Effector memory CD4-positive, alpha-beta T cell (primary cell): ENCODE measurements around the gene WNT6.

ENCODE experiments used
- DNase-seq, 3 donors: peaks; one replicate each; pipeline ENCODE4 v3.0.0-alpha.2; 2020
- H3K27ac ChIP-seq: 2 replicates; pipeline ENCODE4 v1.7.0; 2013; ENCODE audit warnings: mild to moderate bottlenecking, low read length, moderate library complexity; ENCODE audit not compliant: insufficient read depth, poor library complexity, severe bottlenecking
- H3K27me3 ChIP-seq: replicated peaks from 2 replicates; pipeline ENCODE4 v1.7.0; 2013; ENCODE audit warnings: mild to moderate bottlenecking, low read length; ENCODE audit not compliant: insufficient read depth, control insufficient read depth, poor library complexity, severe bottlenecking
- H3K36me3 ChIP-seq: 2 replicates; pipeline ENCODE4 v1.7.0; 2013; ENCODE audit warnings: mild to moderate bottlenecking, low read length, moderate library complexity; ENCODE audit not compliant: control insufficient read depth, insufficient read depth
- H3K4me1 ChIP-seq: 2 replicates; pipeline ENCODE4 v1.7.0; 2013; ENCODE audit warnings: low read length, mild to moderate bottlenecking; ENCODE audit not compliant: control insufficient read depth, insufficient read depth, poor library complexity, severe bottlenecking
- H3K4me3 ChIP-seq: 2 replicates; pipeline ENCODE4 v1.7.0; 2013; ENCODE audit warnings: low read length, low read depth, mild to moderate bottlenecking; ENCODE audit not compliant: insufficient read depth, poor library complexity, severe bottlenecking
- H3K9me3 ChIP-seq: 2 replicates; pipeline ENCODE4 v1.7.0; 2013; ENCODE audit warnings: mild to moderate bottlenecking, low read length, moderate library complexity; ENCODE audit not compliant: control insufficient read depth

Gene WNT6

GRCh38 chr2:218877331-218877730 lies 17.7 kb downstream of the WNT6 start:
- no peaks in the 10 kb centered on the region for H3K9me3 ChIP-seq
- no peak for DNase-seq
- peaks cover 20% of the 10 kb centered on the region for H3K27me3 ChIP-seq
- H3K4me3 ChIP-seq = no peak overlapping the region
- H3K4me1 ChIP-seq = peaks cover 46% of the 10 kb centered on the region
- no peaks in the 10 kb centered on the region for H3K36me3 ChIP-seq
- no peak overlapping the region for H3K27ac ChIP-seq

DNA sequence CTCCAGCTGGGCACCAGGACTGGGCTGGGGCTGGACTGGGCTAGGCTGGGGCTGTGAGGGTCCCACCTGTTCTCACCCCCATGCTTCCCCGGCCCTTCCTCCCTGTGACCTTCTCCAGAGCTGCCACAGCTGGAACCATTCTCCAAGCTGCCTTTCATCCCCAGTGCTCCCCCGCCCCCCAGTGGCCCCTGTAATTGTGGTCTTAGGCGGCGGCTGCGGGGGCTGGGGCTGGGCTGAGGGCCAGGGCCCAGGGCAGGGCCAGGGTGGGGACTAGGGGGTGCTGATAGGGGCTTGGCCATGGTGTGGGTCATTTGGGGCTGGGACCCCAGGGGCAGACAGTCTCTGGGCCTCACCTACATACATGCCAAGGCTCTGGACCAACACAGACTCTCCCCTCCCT lies 18.3 kb downstream of the WNT6 start:
- Histone ChIP-seq H3K27ac (peak overlapping the region; percentile 16), H3K4me3 (no peak overlapping the region), H3K9me3 (no peaks in the 10 kb centered on the region), H3K36me3 (no peaks in the 10 kb centered on the region), H3K27me3 (peaks cover 15% of the 10 kb centered on the region), H3K4me1 (peaks cover 52% of the 10 kb centered on the region)
- no peak for DNase-seq

GRCh38 chr2:218878486-218878885 lies 18.9 kb downstream of the WNT6 start:
- Histone ChIP-seq H3K36me3 (no peaks in the 10 kb centered on the region), H3K9me3 (no peaks in the 10 kb centered on the region), H3K4me3 (no peak overlapping the region), H3K27me3 (peaks cover 9% of the 10 kb centered on the region), H3K4me1 (peaks cover 50% of the 10 kb centered on the region), H3K27ac (no peak overlapping the region)
- DNase-seq = no peak

- DNase-seq = no peak
- peaks cover 3% of the 10 kb centered on the region for H3K27me3 ChIP-seq
Observed at GRCh38 chr2:218878926-218879761, 19.5 kb downstream of the WNT6 start.

DNA sequence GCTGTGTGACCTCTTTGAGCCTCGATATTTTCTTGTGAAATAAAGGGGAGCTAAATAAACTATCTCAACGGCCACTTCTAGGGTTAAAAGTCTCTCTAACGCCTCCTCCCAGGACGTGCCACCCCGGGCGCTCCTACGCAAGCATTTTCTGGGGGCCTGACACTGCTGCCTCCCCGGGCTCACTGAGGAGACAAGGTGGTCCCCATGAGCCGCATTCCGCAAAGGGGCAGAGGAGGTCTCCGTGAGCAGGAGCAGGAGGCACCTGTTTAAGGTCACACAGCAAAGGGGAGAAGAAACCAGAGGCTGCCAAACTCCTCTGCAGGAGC lies 20.1 kb downstream of the WNT6 start:
- peaks cover 54% of the 10 kb centered on the region for H3K4me1 ChIP-seq

More at GRCh38 chr2:218878926-218879761, 19.5 kb downstream of the WNT6 start:
- no peaks in the 10 kb centered on the region for H3K36me3 ChIP-seq
- peak overlapping the region; percentile 58 for H3K4me3 ChIP-seq
- peak overlapping the region; percentile 84 for H3K27ac ChIP-seq
- H3K9me3 ChIP-seq = no peaks in the 10 kb centered on the region
- H3K4me1 ChIP-seq = peaks cover 50% of the 10 kb centered on the region

GRCh38 chr2:218880102-218880858 lies 20.7 kb downstream of the WNT6 start, which contains the start of gene WNT10A:
WNT10A (plus strand) TSS chr2:218880852; CDS start chr2:218880996, 144 bp downstream.
- Histone ChIP-seq H3K4me1 (peaks cover 54% of the 10 kb centered on the region), H3K27ac (peak within 1 kb of the TSS; percentile 84), H3K27me3 (no peaks in the 10 kb centered on the region), H3K4me3 (peak within 1 kb of the TSS; percentile 58), H3K36me3 (no peaks in the 10 kb centered on the region), H3K9me3 (no peaks in the 10 kb centered on the region)
- DNase-seq = peak; percentile 85 to 89 (median 86)

More for the DNA sequence above, 20.1 kb downstream of the WNT6 start:
- Histone ChIP-seq H3K36me3 (no peaks in the 10 kb centered on the region), H3K9me3 (no peaks in the 10 kb centered on the region), H3K27ac (peak overlapping the region; percentile 84), H3K27me3 (no peaks in the 10 kb centered on the region), H3K4me3 (peak overlapping the region; percentile 58)
- no peak for DNase-seq

DNA sequence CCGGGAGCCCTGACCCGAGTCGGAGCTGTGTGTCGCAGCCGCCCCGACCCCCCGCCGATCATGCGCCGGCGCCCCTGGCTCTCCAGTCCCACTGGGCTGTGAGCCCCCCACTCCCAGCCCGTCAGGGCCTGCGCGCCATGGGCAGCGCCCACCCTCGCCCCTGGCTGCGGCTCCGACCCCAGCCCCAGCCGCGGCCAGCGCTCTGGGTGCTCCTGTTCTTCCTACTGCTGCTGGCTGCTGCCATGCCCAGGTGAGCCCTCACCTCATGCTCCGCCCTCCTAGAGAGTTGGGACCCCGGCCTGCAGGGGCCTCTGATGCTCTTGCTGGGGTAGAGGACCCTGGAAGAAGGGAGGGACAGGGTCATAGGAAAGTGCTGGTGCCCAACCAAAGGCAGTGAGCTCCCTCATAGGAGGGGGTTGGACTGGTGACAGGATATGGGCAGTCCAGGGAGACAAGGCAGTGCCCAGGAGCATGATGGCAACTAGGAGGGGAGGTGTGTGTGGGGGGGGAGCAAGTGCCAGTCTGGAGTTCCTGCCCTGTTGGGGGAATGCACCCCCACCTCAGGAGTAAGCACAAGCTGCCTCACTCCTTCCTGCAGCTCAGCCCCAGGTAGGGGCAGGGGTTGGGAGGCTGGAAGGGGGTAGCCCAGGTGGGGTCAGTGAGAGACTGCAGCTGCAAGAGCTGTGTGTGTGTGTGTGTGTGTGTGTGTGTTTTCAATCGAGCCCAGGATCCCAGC lies 21.4 kb downstream of the WNT6 start:
- DNase-seq = no peak
- no peaks in the 10 kb centered on the region for H3K27me3 ChIP-seq
- H3K4me1 ChIP-seq = peaks cover 54% of the 10 kb centered on the region
- peak overlapping the region; percentile 58 for H3K4me3 ChIP-seq
- no peaks in the 10 kb centered on the region for H3K36me3 ChIP-seq
- H3K9me3 ChIP-seq = no peaks in the 10 kb centered on the region
- peak overlapping the region; percentile 84 for H3K27ac ChIP-seq

GRCh38 chr2:218881744-218882460 lies 22.3 kb downstream of the WNT6 start:
- peaks cover 51% of the 10 kb centered on the region for H3K4me1 ChIP-seq
- H3K9me3 ChIP-seq = no peaks in the 10 kb centered on the region
- H3K27me3 ChIP-seq = no peaks in the 10 kb centered on the region
- H3K36me3 ChIP-seq = no peaks in the 10 kb centered on the region
- no peak for DNase-seq
- no peak overlapping the region for H3K4me3 ChIP-seq
- peak overlapping the region; percentile 58 for H3K27ac ChIP-seq

DNA sequence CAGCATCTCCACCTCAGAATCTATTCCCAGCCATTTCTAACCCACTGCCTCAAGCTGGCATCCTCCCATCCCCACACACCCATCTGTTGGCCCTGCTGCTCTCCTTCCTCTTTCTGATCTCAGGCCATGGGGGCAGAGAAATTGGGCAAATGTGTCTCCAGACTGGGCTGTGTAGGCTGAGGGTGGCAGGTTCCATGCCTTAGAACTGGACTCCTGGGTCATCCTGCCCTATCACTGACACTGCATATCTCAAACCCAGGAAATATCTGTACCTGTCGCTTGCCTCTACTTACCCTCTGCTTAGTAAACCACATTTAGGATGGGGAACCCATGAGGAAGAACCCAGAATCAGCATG lies 22.8 kb downstream of the WNT6 start:
- Histone ChIP-seq H3K4me1 (peaks cover 46% of the 10 kb centered on the region), H3K27me3 (no peaks in the 10 kb centered on the region), H3K36me3 (no peaks in the 10 kb centered on the region), H3K4me3 (peak overlapping the region; percentile 15), H3K27ac (peak overlapping the region; percentile 58), H3K9me3 (no peaks in the 10 kb centered on the region)
- no peak for DNase-seq
